Measurements from ENCODE around the gene KLK8. TPM values are rescaled to one million over a fixed set of nuclear protein-coding genes. Genes with fewer than 3 reads are reported as not detected.

Gene KLK8
- total and polyA plus RNA-seq, 2 experiments from 2014 or later, result 4.9 to 14.6 TPM

DNA sequence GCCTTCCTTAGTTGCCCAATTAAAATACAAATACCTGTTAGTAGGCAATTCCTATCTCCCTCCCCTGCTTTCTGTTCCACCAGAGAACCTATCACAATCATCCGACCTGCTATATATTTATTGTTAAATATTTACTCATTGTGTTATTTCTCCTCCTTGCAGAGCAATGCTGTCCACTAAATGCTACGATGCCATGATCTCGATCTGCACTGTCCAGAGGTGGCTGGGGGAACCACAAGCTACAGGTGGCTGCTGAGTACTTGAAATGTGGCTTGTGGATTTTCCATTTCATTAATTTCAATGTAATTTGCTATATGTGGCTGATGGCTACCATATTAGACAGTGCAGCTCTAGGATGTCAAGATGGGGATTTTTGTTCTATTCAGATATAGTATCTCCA lies 37.1 kb downstream of the KLK8 start:
- Histone ChIP-seq H4K20me1 (replicated peaks; ENCODE audit: insufficient read depth) (no peaks in the 10 kb centered on the region), H3K4me2 (no peak overlapping the region), H3K4me1 (ENCODE audit: insufficient read depth) (no peaks in the 10 kb centered on the region; the same call in 1 of the 2 replicates), H3K36me3 (ENCODE audit: insufficient read depth) (no peaks in the 10 kb centered on the region), H3K4me3 (no peak overlapping the region), H3K27me3 (ENCODE audit: insufficient read depth) (no peaks in the 10 kb centered on the region), H2AFZ (no peak overlapping the region), H3K79me2 (replicated peaks; ENCODE audit: insufficient read depth) (no peaks in the 10 kb centered on the region), H3K27ac (ENCODE audit: low read depth) (no peak overlapping the region), H3F3A (replicated peaks; ENCODE audit: low read depth) (no peaks in the 10 kb centered on the region), H3K9me2 (ENCODE audit: insufficient read depth) (peaks cover 6% of the 10 kb centered on the region; the same call in 1 of the 2 replicates)
- no peak overlapping the region for H3K27ac Mint-ChIP-seq
- no peak for DNase-seq (ENCODE audit: low spot score)
- peaks cover 6% of the 10 kb centered on the region for H3K4me1 Mint-ChIP-seq
- H3K27me3 Mint-ChIP-seq (ENCODE audit: insufficient read depth, low read depth, poor library complexity), result peaks cover 11% of the 10 kb centered on the region
- H3K4me3 Mint-ChIP-seq, result no peak overlapping the region
- no peak for ATAC-seq
- peaks cover 7% of the 10 kb centered on the region; the same call in 2 of the 3 replicates for H3K36me3 Mint-ChIP-seq (ENCODE audit: low read depth)
- TF ChIP-seq POLR2AphosphoS5 (IDR thresholded peaks at IDR 0.05; ENCODE audit: low read depth), result no peak
- TF ChIP-seq EZH2phosphoT487 (IDR thresholded peaks at IDR 0.05; ENCODE audit: unreplicated experiment), result no peak
- no peak for TF ChIP-seq STAT1 (IDR thresholded peaks at IDR 0.05; ENCODE audit: unreplicated experiment)
- TF ChIP-seq, protein P1, sequence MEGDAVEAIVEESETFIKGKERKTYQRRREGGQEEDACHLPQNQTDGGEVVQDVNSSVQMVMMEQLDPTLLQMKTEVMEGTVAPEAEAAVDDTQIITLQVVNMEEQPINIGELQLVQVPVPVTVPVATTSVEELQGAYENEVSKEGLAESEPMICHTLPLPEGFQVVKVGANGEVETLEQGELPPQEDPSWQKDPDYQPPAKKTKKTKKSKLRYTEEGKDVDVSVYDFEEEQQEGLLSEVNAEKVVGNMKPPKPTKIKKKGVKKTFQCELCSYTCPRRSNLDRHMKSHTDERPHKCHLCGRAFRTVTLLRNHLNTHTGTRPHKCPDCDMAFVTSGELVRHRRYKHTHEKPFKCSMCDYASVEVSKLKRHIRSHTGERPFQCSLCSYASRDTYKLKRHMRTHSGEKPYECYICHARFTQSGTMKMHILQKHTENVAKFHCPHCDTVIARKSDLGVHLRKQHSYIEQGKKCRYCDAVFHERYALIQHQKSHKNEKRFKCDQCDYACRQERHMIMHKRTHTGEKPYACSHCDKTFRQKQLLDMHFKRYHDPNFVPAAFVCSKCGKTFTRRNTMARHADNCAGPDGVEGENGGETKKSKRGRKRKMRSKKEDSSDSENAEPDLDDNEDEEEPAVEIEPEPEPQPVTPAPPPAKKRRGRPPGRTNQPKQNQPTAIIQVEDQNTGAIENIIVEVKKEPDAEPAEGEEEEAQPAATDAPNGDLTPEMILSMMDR (conservative IDR thresholded peaks at IDR 0.05; ENCODE audit: low read depth in 2 of 2), result no peak
- TF ChIP-seq JUNB (IDR thresholded peaks at IDR 0.05; ENCODE audit: unreplicated experiment), result no peak
- TF ChIP-seq, protein P2, sequence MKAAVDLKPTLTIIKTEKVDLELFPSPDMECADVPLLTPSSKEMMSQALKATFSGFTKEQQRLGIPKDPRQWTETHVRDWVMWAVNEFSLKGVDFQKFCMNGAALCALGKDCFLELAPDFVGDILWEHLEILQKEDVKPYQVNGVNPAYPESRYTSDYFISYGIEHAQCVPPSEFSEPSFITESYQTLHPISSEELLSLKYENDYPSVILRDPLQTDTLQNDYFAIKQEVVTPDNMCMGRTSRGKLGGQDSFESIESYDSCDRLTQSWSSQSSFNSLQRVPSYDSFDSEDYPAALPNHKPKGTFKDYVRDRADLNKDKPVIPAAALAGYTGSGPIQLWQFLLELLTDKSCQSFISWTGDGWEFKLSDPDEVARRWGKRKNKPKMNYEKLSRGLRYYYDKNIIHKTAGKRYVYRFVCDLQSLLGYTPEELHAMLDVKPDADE (IDR thresholded peaks at IDR 0.05), result no peak
- TF ChIP-seq ZNF331 (CRISPR knock-in tag; IDR thresholded peaks at IDR 0.05; ENCODE audit: low read depth), result no peak
- TF ChIP-seq NANOG (IDR thresholded peaks at IDR 0.05; ENCODE audit: borderline replicate concordance), result no peak
- TF ChIP-seq, protein P3, sequence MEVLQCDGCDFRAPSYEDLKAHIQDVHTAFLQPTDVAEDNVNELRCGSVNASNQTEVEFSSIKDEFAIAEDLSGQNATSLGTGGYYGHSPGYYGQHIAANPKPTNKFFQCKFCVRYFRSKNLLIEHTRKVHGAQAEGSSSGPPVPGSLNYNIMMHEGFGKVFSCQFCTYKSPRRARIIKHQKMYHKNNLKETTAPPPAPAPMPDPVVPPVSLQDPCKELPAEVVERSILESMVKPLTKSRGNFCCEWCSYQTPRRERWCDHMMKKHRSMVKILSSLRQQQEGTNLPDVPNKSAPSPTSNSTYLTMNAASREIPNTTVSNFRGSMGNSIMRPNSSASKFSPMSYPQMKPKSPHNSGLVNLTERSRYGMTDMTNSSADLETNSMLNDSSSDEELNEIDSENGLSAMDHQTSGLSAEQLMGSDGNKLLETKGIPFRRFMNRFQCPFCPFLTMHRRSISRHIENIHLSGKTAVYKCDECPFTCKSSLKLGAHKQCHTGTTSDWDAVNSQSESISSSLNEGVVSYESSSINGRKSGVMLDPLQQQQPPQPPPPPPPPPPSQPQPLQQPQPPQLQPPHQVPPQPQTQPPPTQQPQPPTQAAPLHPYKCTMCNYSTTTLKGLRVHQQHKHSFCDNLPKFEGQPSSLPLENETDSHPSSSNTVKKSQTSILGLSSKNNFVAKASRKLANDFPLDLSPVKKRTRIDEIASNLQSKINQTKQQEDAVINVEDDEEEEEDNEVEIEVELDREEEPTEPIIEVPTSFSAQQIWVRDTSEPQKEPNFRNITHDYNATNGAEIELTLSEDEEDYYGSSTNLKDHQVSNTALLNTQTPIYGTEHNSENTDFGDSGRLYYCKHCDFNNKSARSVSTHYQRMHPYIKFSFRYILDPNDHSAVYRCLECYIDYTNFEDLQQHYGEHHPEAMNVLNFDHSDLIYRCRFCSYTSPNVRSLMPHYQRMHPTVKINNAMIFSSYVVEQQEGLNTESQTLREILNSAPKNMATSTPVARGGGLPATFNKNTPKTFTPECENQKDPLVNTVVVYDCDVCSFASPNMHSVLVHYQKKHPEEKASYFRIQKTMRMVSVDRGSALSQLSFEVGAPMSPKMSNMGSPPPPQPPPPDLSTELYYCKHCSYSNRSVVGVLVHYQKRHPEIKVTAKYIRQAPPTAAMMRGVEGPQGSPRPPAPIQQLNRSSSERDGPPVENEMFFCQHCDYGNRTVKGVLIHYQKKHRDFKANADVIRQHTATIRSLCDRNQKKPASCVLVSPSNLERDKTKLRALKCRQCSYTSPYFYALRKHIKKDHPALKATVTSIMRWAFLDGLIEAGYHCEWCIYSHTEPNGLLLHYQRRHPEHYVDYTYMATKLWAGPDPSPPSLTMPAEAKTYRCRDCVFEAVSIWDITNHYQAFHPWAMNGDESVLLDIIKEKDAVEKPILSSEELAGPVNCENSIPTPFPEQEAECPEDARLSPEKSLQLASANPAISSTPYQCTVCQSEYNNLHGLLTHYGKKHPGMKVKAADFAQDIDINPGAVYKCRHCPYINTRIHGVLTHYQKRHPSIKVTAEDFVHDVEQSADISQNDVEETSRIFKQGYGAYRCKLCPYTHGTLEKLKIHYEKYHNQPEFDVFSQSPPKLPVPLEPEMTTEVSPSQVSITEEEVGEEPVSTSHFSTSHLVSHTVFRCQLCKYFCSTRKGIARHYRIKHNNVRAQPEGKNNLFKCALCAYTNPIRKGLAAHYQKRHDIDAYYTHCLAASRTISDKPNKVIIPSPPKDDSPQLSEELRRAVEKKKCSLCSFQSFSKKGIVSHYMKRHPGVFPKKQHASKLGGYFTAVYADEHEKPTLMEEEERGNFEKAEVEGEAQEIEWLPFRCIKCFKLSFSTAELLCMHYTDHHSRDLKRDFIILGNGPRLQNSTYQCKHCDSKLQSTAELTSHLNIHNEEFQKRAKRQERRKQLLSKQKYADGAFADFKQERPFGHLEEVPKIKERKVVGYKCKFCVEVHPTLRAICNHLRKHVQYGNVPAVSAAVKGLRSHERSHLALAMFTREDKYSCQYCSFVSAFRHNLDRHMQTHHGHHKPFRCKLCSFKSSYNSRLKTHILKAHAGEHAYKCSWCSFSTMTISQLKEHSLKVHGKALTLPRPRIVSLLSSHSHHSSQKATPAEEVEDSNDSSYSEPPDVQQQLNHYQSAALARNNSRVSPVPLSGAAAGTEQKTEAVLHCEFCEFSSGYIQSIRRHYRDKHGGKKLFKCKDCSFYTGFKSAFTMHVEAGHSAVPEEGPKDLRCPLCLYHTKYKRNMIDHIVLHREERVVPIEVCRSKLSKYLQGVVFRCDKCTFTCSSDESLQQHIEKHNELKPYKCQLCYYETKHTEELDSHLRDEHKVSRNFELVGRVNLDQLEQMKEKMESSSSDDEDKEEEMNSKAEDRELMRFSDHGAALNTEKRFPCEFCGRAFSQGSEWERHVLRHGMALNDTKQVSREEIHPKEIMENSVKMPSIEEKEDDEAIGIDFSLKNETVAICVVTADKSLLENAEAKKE (CRISPR knock-in tag; IDR thresholded peaks at IDR 0.05), result no peak
- TF ChIP-seq ZNF114 (CRISPR knock-in tag; IDR thresholded peaks at IDR 0.05), result no peak
- TF ChIP-seq, protein P4, sequence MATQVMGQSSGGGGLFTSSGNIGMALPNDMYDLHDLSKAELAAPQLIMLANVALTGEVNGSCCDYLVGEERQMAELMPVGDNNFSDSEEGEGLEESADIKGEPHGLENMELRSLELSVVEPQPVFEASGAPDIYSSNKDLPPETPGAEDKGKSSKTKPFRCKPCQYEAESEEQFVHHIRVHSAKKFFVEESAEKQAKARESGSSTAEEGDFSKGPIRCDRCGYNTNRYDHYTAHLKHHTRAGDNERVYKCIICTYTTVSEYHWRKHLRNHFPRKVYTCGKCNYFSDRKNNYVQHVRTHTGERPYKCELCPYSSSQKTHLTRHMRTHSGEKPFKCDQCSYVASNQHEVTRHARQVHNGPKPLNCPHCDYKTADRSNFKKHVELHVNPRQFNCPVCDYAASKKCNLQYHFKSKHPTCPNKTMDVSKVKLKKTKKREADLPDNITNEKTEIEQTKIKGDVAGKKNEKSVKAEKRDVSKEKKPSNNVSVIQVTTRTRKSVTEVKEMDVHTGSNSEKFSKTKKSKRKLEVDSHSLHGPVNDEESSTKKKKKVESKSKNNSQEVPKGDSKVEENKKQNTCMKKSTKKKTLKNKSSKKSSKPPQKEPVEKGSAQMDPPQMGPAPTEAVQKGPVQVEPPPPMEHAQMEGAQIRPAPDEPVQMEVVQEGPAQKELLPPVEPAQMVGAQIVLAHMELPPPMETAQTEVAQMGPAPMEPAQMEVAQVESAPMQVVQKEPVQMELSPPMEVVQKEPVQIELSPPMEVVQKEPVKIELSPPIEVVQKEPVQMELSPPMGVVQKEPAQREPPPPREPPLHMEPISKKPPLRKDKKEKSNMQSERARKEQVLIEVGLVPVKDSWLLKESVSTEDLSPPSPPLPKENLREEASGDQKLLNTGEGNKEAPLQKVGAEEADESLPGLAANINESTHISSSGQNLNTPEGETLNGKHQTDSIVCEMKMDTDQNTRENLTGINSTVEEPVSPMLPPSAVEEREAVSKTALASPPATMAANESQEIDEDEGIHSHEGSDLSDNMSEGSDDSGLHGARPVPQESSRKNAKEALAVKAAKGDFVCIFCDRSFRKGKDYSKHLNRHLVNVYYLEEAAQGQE (IDR thresholded peaks at IDR 0.05; ENCODE audit: unreplicated experiment), result no peak
- TF ChIP-seq CREB1 (CRISPR knock-in tag; IDR thresholded peaks at IDR 0.05; ENCODE audit: low read depth), result no peak
- TF ChIP-seq EZH2 (IDR thresholded peaks at IDR 0.05; ENCODE audit: low read depth, unreplicated experiment), result no peak
- H3K9me3 Mint-ChIP-seq, result peaks cover 35% of the 10 kb centered on the region

Measured in GM23338 (cell line).